Activated CD4-positive, alpha-beta memory T cell treated with anti-CD3 and anti-CD28 coated beads, Interleukin-2, amount 10 ng/mL, durations not matched to agents 7 days and 5 days (primary cell): ENCODE data around the gene SYNM. TPM values are rescaled to one million over a fixed set of nuclear protein-coding genes. Genes with fewer than 3 reads are reported as not detected.

ENCODE experiments used
- CTCF ChIA-PET: fragments of 350-600 bp; sonication (Branson Sonifier 250); formaldehyde crosslinking; loops from one replicate; lab custom pipeline; 2021; ENCODE audit warnings: antibody characterized with exemption, inconsistent platforms; lab: Charles Lee
- POLR2A ChIA-PET: fragments of 350-600 bp; sonication (Branson Sonifier 250); formaldehyde crosslinking; loops from one replicate; lab custom pipeline; 2021; ENCODE audit warnings: antibody characterized with exemption; lab: Charles Lee
- DNase-seq: peaks from one replicate; pipeline ENCODE4 v3.0.0-alpha.2; 2020
- H3K27ac Mint-ChIP-seq: one replicate; pipeline ENCODE4 v1.8.0; 2021; ENCODE audit warnings: mild to moderate bottlenecking, mixed read lengths
- H3K27me3 Mint-ChIP-seq: one replicate; pipeline ENCODE4 v1.8.0; 2021; ENCODE audit warnings: mixed read lengths
- H3K36me3 Mint-ChIP-seq: one replicate; pipeline ENCODE4 v1.8.0; 2021; ENCODE audit warnings: low read depth, mixed read lengths
- H3K4me1 Mint-ChIP-seq: one replicate; pipeline ENCODE4 v1.8.0; 2021; ENCODE audit warnings: mixed read lengths
- H3K4me3 Mint-ChIP-seq: one replicate; pipeline ENCODE4 v1.8.0; 2021; ENCODE audit warnings: mild to moderate bottlenecking, mixed read lengths
- H3K9me3 Mint-ChIP-seq: one replicate; pipeline ENCODE4 v1.8.0; 2021; ENCODE audit warnings: mixed read lengths
- total RNA-seq, 2 experiments: library from RNA; stranded (reverse); gene quantifications; one replicate each; pipeline ENCODE4 v1.2.3, GENCODE V29; 2021

Gene SYNM
- total RNA-seq, 2 experiments from 2014 or later = 5.5 to 5.7 TPM

GRCh38 chr15:99113547-99114271, 8.8 kb downstream of the SYNM start:
- H3K36me3 Mint-ChIP-seq = no peaks in the 10 kb centered on the region
- no peaks in the 10 kb centered on the region for H3K9me3 Mint-ChIP-seq
- H3K27me3 Mint-ChIP-seq = peaks cover 8% of the 10 kb centered on the region
- ChIA-PET POLR2A (no interaction called here), CTCF (no interaction called here)
- peaks cover 19% of the 10 kb centered on the region for H3K4me1 Mint-ChIP-seq
- H3K4me3 Mint-ChIP-seq = no peak overlapping the region
- no peak overlapping the region for H3K27ac Mint-ChIP-seq
- DNase-seq = no peak

- no peak overlapping the region for H3K27ac Mint-ChIP-seq
- no peaks in the 10 kb centered on the region for H3K9me3 Mint-ChIP-seq
- peaks cover 11% of the 10 kb centered on the region for H3K4me1 Mint-ChIP-seq
- POLR2A ChIA-PET = no interaction called here
- no peak for DNase-seq
- peaks cover 4% of the 10 kb centered on the region for H3K27me3 Mint-ChIP-seq
- CTCF ChIA-PET = no interaction called here
- no peaks in the 10 kb centered on the region for H3K36me3 Mint-ChIP-seq
- H3K4me3 Mint-ChIP-seq = no peak overlapping the region
Observed at GRCh38 chr15:99114511-99115299, 9.8 kb downstream of the SYNM start.

DNA sequence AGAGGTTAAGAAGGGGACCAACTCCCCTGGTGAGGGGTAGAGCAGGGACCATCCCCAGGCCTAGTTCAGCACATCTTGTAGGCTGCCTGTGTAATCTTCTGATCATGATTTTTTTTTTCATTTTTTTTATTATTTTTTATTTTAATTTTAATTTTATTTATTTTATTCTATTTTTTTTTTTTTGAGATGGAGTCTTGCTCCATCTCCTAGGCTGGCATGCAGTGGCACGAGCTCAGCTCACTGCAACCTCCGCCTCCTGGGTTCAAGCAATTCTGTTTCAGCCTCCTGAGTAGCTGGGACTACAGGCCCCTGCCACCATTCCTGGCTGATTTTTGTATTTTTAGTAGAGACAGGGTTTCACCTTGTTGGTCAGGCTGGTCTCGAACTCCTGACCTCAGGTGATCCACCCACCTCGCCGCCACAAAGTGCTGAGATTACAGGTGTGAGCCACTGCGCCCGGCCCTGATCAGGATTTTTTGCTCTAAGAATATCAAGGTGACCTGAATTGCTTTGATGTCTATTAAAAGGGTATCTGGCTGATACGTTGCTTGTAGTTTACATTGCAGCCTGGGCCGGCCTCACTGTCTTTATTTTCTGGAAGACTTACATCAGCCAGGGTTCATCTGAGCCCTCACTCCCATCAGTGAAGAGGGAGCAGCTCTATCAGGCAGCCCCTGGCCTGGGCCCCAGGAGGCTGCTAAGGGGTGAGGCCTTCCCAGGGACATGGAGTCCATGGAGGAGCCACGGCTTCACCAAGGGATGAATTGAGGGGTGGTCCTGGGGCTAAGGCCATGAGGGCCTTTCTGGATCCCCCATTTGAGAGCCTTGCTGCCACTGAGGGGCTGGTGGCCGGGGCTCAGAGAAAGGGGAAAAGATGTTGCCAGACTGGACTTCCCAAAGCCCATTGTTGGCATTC, 10.7 kb downstream of the SYNM start:
- Mint-ChIP-seq H3K36me3 (no peaks in the 10 kb centered on the region), H3K4me1 (peaks cover 4% of the 10 kb centered on the region), H3K27me3 (peaks cover 4% of the 10 kb centered on the region), H3K27ac (no peak overlapping the region), H3K4me3 (no peak overlapping the region), H3K9me3 (no peaks in the 10 kb centered on the region)
- ChIA-PET POLR2A (no interaction called here), CTCF (no interaction called here)
- no peak for DNase-seq

DNA sequence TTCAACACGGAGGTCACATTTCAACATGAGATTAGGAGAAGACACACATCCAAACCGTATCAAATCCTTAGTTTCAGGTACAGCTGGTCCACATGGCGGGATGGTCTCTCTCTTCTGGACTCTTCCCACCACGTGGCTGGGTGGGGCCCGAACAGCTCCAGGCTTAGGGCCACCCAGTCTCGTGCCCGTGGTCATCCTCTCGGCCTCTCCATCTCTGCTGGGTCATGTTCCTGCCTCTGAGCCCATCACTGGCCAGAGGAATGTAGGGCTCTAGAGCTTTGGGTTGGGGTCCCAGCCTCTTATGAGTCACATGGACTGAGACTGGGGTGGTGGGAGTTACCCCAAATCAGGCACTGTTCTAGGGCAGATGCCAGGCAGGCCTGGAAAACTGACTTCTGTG, 12.2 kb downstream of the SYNM start:
- H3K36me3 Mint-ChIP-seq = no peaks in the 10 kb centered on the region
- H3K9me3 Mint-ChIP-seq = no peaks in the 10 kb centered on the region
- H3K27me3 Mint-ChIP-seq = peaks cover 4% of the 10 kb centered on the region
- ChIA-PET CTCF (interaction anchor here (0.7 to 1.4 kb wide), 2 partner anchors 12 to 14 kb away, joined by 4 to 5 read pairs; partner anchors contain the start of gene SYNM), POLR2A (no interaction called here)
- H3K27ac Mint-ChIP-seq = no peak overlapping the region
- no peak overlapping the region for H3K4me3 Mint-ChIP-seq
- no peaks in the 10 kb centered on the region for H3K4me1 Mint-ChIP-seq
- DNase-seq = no peak

- no peaks in the 10 kb centered on the region for H3K4me1 Mint-ChIP-seq
- H3K9me3 Mint-ChIP-seq = no peaks in the 10 kb centered on the region
- no peak overlapping the region for H3K27ac Mint-ChIP-seq
- DNase-seq = no peak
- no peak overlapping the region for H3K4me3 Mint-ChIP-seq
- POLR2A ChIA-PET = no interaction called here
- H3K27me3 Mint-ChIP-seq = peaks cover 4% of the 10 kb centered on the region
- CTCF ChIA-PET = interaction anchor here (0.7 to 1.4 kb wide), 2 partner anchors 12 to 15 kb away, joined by 4 to 5 read pairs; partner anchors contain the start of gene SYNM
- no peaks in the 10 kb centered on the region for H3K36me3 Mint-ChIP-seq
Observed at GRCh38 chr15:99117563-99118257, 12.8 kb downstream of the SYNM start.

DNA sequence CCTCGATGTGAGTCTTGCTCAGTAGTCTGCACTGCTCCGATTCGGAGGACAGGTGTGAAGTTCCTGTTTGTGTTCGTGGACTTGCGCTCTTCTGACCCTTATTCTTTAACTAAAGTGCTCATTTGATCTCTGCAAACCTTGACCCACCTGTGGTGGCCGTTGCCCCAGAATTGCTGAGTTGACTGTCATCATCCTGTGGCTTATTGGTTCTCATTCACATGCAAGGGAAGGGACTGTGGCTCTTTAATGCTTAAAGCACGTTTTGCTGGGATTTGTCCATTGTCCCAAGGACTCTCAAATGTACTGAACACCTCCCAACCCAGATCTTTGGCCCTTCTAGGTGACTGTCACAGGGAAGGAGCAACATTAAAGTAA, 13.4 kb downstream of the SYNM start:
- DNase-seq = no peak
- Mint-ChIP-seq H3K9me3 (no peaks in the 10 kb centered on the region), H3K4me3 (no peak overlapping the region), H3K4me1 (no peaks in the 10 kb centered on the region), H3K27me3 (peaks cover 2% of the 10 kb centered on the region), H3K27ac (no peak overlapping the region), H3K36me3 (no peaks in the 10 kb centered on the region)
- CTCF ChIA-PET = no interaction called here
- POLR2A ChIA-PET = no interaction called here

DNA sequence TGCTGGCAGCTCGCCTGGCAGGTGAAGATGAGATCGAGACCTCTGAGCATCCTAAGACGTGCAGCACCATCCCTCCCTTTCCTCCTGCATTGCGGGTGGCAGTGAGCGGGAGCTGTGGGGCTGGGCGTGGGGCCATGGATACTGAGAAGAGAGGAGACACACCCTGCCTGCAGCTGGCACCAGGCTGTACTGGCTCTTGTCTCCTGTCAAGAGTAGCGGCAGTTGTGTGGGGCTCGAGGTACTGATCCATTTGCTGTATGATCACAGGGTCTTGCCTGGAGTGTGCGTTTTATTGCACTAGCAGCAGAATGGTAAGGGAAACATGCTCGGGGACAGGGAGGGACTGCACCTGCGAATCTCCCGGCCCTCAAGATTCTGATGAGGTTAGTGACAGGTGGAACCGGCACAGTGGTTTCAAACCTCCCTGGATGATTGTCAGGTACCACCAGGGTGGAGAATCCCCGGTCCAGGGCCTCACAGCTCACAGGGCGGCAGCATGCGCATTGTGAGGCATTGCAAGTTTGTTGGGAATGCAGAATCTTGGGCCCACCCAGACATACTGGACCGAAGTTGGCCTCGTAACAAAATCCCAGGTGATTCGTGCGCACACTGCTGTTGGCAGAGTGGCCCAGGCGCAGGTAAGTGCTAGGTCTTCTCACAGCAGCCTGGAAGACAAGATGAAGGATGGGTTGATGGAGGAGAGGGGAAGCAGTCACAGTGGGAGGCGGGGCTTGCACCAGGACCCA, 14.1 kb downstream of the SYNM start:
- H3K27ac Mint-ChIP-seq = no peak overlapping the region
- no peak overlapping the region for H3K4me3 Mint-ChIP-seq
- H3K4me1 Mint-ChIP-seq = no peaks in the 10 kb centered on the region
- peaks cover 2% of the 10 kb centered on the region for H3K27me3 Mint-ChIP-seq
- DNase-seq = no peak
- H3K36me3 Mint-ChIP-seq = no peaks in the 10 kb centered on the region
- no peaks in the 10 kb centered on the region for H3K9me3 Mint-ChIP-seq
- ChIA-PET CTCF (interaction anchor here (1.5 kb wide), 1 partner anchor 18 kb away, joined by 4 read pairs; no protein-coding TSS in a partner anchor), POLR2A (no interaction called here)

DNA sequence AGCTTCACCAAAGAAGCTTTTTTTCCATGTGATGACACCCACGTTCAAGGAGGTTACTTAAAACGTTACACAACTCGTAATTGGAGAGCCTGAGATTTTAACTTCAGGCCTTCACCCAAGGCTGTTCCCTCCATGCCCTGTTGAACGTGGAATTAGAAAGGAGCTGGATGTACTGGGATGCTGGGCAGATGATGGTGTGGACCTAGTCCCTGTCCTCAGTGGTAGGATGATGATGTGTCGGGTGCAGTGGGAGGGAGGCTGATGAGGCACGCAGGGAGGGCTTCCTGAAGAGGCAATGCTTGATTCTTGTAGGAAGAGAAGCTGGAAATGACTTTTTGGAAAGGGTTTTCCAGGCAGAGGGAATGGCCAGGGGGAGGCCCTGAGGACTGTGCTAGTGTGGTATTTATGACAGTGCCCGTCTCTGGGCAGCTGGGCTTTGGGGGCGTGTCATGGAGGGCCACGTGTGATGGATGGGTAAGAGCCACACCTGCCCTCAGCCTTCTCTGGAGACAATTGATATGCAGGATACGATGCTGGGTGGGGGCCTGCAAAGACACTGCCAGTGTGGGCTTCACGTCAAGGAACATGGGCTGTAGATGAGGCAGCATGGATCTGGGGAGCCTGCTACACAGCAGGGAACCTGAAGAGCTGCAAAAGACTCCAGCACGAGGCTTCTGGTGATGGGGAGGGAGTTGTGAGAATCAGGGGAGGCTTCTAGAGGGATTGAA, 15.3 kb downstream of the SYNM start:
- H3K9me3 Mint-ChIP-seq = no peaks in the 10 kb centered on the region
- H3K27me3 Mint-ChIP-seq = peaks cover 2% of the 10 kb centered on the region
- no peaks in the 10 kb centered on the region for H3K36me3 Mint-ChIP-seq
- ChIA-PET POLR2A (no interaction called here), CTCF (interaction anchor here (1.5 kb wide), 1 partner anchor 20 kb away, joined by 4 read pairs; no protein-coding TSS in a partner anchor)
- no peak overlapping the region for H3K4me3 Mint-ChIP-seq
- DNase-seq = no peak
- no peaks in the 10 kb centered on the region for H3K4me1 Mint-ChIP-seq
- H3K27ac Mint-ChIP-seq = no peak overlapping the region

GRCh38 chr15:99121207-99121606, 16.3 kb downstream of the SYNM start:
- Mint-ChIP-seq H3K27me3 (peaks cover 2% of the 10 kb centered on the region), H3K4me3 (no peak overlapping the region), H3K27ac (no peak overlapping the region), H3K4me1 (no peaks in the 10 kb centered on the region), H3K9me3 (no peaks in the 10 kb centered on the region), H3K36me3 (no peaks in the 10 kb centered on the region)
- no peak for DNase-seq
- ChIA-PET CTCF (no interaction called here), POLR2A (no interaction called here)

GRCh38 chr15:99121691-99122410, 17.0 kb downstream of the SYNM start:
- ChIA-PET CTCF (interaction anchor here (1.2 kb wide), 1 partner anchor 17 kb away, joined by 3 read pairs; the partner anchor contains the start of gene SYNM), POLR2A (no interaction called here)
- no peak overlapping the region for H3K4me3 Mint-ChIP-seq
- peaks cover 2% of the 10 kb centered on the region for H3K27me3 Mint-ChIP-seq
- DNase-seq = no peak
- H3K9me3 Mint-ChIP-seq = no peaks in the 10 kb centered on the region
- H3K36me3 Mint-ChIP-seq = no peaks in the 10 kb centered on the region
- no peak overlapping the region for H3K27ac Mint-ChIP-seq
- no peaks in the 10 kb centered on the region for H3K4me1 Mint-ChIP-seq
